ENCODE data around the gene LCN10. TPM values are rescaled to one million over a fixed set of nuclear protein-coding genes. Genes with fewer than 3 reads are reported as not detected.
A peak's percentile ranks its signal among the peaks of the same experiment; 100 is the strongest.

LCN10 gene
- total and polyA plus RNA-seq, 9 of the 15 experiments (the other 6 are each of a cell fraction or from before 2014, with no cell fraction given), result 0.10 to 0.21 (median 0.14) TPM; not detected in 6

- TF ChIP-seq FOXP4 (CRISPR knock-in tag; IDR thresholded peaks at IDR 0.05; ENCODE audit: borderline replicate concordance), result no peak
- no peak for TF ChIP-seq PREB (CRISPR knock-in tag; IDR thresholded peaks at IDR 0.05)
- TF ChIP-seq USF1 (CRISPR knock-in tag; IDR thresholded peaks at IDR 0.05), result peak; percentile 55; the same call in 1 of the 2 replicates
- TF ChIP-seq TOE1 (IDR thresholded peaks at IDR 0.05; ENCODE audit: borderline replicate concordance), result peak; percentile 61
- no peak for TF ChIP-seq TOE1 (CRISPR knock-in tag; IDR thresholded peaks at IDR 0.05; ENCODE audit: borderline replicate concordance, low read depth)
- TF ChIP-seq YBX1 (IDR thresholded peaks at IDR 0.05), result no peak
- TF ChIP-seq XRCC5 (IDR thresholded peaks at IDR 0.05; ENCODE audit: low read depth, low read length), result no peak
Observed at GRCh38 chr9:136732444-136733178, 10.1 kb downstream of the LCN10 start (continued).
